ENCODE results near the gene SIGLEC1.

DNA sequence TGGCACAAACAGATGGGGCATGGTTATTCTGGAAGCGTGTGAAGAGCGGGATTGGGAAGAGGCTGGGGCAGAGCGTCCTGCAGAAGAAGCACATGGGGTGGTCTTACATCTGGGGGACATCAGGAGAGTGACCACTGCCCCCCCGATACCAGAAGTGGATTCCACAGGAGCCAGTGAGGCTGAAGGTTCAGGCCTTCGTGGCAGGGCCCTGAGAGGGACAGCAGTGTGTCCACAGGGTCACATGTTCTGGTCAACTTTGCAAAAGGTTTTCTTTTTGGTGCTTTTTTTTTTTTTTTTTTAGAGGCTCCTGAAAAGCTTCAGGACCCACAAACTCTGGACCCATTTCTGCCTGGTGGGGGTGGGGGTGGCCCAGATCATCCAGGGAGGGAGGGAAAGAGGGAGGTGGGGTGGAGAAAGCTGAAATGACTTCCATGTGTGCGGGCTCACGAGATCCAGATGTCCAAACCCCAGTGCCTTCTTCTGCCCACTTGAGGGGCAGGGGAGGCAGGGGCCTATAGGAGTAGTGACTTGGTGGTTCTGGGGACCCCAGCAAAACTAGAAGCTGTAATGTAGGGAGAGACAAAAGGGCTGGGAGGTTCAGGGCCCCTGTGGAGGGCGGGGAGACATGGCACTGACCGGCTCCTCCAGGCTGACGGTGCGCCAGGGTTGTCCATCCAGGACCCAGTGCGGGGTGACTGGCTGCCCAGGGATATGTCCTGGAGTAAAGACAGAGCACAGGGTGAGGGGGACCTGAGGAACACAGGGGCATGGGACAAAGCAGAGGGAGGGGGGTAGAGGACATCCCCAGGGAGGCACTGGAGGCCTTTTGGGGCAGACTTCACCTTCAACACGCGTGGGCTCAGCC, 33.3 kb downstream of the SIGLEC1 start:
- TF ChIP-seq, protein P1, sequence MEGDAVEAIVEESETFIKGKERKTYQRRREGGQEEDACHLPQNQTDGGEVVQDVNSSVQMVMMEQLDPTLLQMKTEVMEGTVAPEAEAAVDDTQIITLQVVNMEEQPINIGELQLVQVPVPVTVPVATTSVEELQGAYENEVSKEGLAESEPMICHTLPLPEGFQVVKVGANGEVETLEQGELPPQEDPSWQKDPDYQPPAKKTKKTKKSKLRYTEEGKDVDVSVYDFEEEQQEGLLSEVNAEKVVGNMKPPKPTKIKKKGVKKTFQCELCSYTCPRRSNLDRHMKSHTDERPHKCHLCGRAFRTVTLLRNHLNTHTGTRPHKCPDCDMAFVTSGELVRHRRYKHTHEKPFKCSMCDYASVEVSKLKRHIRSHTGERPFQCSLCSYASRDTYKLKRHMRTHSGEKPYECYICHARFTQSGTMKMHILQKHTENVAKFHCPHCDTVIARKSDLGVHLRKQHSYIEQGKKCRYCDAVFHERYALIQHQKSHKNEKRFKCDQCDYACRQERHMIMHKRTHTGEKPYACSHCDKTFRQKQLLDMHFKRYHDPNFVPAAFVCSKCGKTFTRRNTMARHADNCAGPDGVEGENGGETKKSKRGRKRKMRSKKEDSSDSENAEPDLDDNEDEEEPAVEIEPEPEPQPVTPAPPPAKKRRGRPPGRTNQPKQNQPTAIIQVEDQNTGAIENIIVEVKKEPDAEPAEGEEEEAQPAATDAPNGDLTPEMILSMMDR (IDR thresholded peaks at IDR 0.05; ENCODE audit: insufficient read depth, low read length): no peak
- no peak for TF ChIP-seq POLR2AphosphoS5 (IDR thresholded peaks at IDR 0.05; ENCODE audit: low read depth)
